Psoas muscle (tissue), 8 donors: ENCODE results near the gene PRKCA. TPM values are rescaled to one million over a fixed set of nuclear protein-coding genes. Genes with fewer than 3 reads are reported as not detected.

ENCODE experiments used
- ATAC-seq, 4 donors: fragments of 200-7000 bp; cut with Tn5 transposase; one replicate each; pipeline ENCODE4 v1.9.1; 2020; ENCODE audit warnings: moderate library complexity in 3 of 4, mild to moderate bottlenecking in 2 of 4
- DNase-seq, 2 donors: peaks; one replicate each; pipeline ENCODE4 v3.0.0-alpha.2; 2020
- H3K27ac ChIP-seq: fragments of 200-600 bp; one replicate; pipeline ENCODE4 v1.8.0; 2022
- H3K27me3 ChIP-seq, 3 donors: fragments of 200-600 bp in 1 of 3; one replicate each; pipeline versions ENCODE4 v1.6.1 to v1.8.0; 2013 to 2022; ENCODE audit warnings: low read length in 2 of 3, mild to moderate bottlenecking in 2 of 3, moderate library complexity in 1 of 3; ENCODE audit not compliant: insufficient read depth in 3 of 3
- H3K36me3 ChIP-seq, 2 donors: fragments of 200-600 bp in 1 of 2; one replicate each; pipeline versions ENCODE4 v1.6.1 to v1.8.0; 2013 to 2022; ENCODE audit warnings: low read depth in 1 of 2, mild to moderate bottlenecking in 1 of 2, moderate library complexity in 1 of 2; ENCODE audit not compliant: insufficient read depth in 1 of 2
- H3K4me1 ChIP-seq: fragments of 200-600 bp; one replicate; pipeline ENCODE4 v1.8.0; 2022
- H3K4me3 ChIP-seq: fragments of 200-600 bp; one replicate; pipeline ENCODE4 v1.8.0; 2022; ENCODE audit warnings: mild to moderate bottlenecking
- H3K9me3 ChIP-seq: fragments of 200-600 bp; one replicate; pipeline ENCODE4 v1.8.0; 2022
- CTCF ChIP-seq: fragments of 200-600 bp; IDR thresholded peaks from one replicate; pipeline ENCODE4 v1.8.0; 2022; ENCODE audit warnings: antibody characterized with exemption
- WGBS, 3 donors: extraction: QIAGEN DNeasy Blood & Tissue Kit; methylation state at CpG; one replicate each; pipeline versions ENCODE4 v1.1.6 to v1.1.7; 2013; 5-methylcytosine and 5-hydroxymethylcytosine counted together
- intact Hi-C, 2 donors: fragments of 100-400 bp; cut with DNase I; formaldehyde crosslinking; loops; one replicate each; pipeline versions ENCODE4 v1.11.0 to v1.14.2; 2022
- polyA plus RNA-seq, 3 donors: library from polyadenylated mRNA; stranded (reverse); fragments of 200-250 nt; gene quantifications; one replicate each; pipeline ENCODE4 v1.2.3, GENCODE V29; 2013
- total RNA-seq, 4 donors: library from RNA; stranded (reverse); fragmentation: NEBNext Ultra II Directional in 2 of 4; extraction: Animal tissue kit (Norgen Biotek cat#: 25700) in 2 of 4; gene quantifications; one replicate each; pipeline versions ENCODE4 v1.2.1 to v1.2.4, GENCODE V29; 2021 to 2023
- donor health status: healthy with polysubstance abuse.
- donor health status: DM: no; HTN: no; CAD: no; lungs with moderate emphysema.
- donor health status: Bipolar disorder and iron deficiency.
- donor health status: healthy.
- donor health status: DM: yes; HTN: yes; CAD: no.
- donor health status: DM: no; HTN: no; CAD: no.
- donor health status: DM: no; HTN: no; CAD: no.
- donor health status: DM: yes; HTN: yes; CAD: no.

Gene PRKCA
- total and polyA plus RNA-seq, 7 donors = 0.35 to 15.5 (median 8.2) TPM

GRCh38 chr17:66542967-66543520 lies 240.6 kb downstream of the PRKCA start:
- DNase-seq (no peak), ATAC-seq (no peak)
- Histone ChIP-seq H3K27ac (no peak overlapping the region), H3K9me3 (peaks cover 6% of the 10 kb centered on the region), H3K36me3 (no peaks in the 10 kb centered on the region), H3K27me3 (no peaks in the 10 kb centered on the region), H3K4me1 (no peaks in the 10 kb centered on the region), H3K4me3 (no peak overlapping the region)
- 93 to 99% (median 97%) methylated on average over 3 of the region's 3 CpGs for WGBS, 3 donors
- intact Hi-C loops = no loop called here
- TF ChIP-seq CTCF = no peak

- no peak for DNase-seq
- intact Hi-C loops = no loop called here
- 96 to 97% (median 97%) methylated on average over 2 of the region's 2 CpGs for WGBS, 3 donors
- Histone ChIP-seq H3K4me3 (no peak overlapping the region), H3K27me3 (no peaks in the 10 kb centered on the region), H3K27ac (no peak overlapping the region), H3K9me3 (peaks cover 6% of the 10 kb centered on the region), H3K4me1 (no peaks in the 10 kb centered on the region), H3K36me3 (no peaks in the 10 kb centered on the region)
- no peak for TF ChIP-seq CTCF
- no peak for ATAC-seq
Measured at GRCh38 chr17:66543526-66543925, 241.1 kb downstream of the PRKCA start.

- ATAC-seq (no peak), DNase-seq (no peak)
- H3K4me1 ChIP-seq = no peaks in the 10 kb centered on the region
- 81 to 90% (median 85%) methylated on average over 2 of the region's 2 CpGs for WGBS, 3 donors
- H3K27me3 ChIP-seq = no peaks in the 10 kb centered on the region
- H3K36me3 ChIP-seq = no peaks in the 10 kb centered on the region
- H3K9me3 ChIP-seq = peaks cover 6% of the 10 kb centered on the region
- H3K27ac ChIP-seq = no peak overlapping the region
- intact Hi-C loops = no loop called here
- H3K4me3 ChIP-seq = no peak overlapping the region
- TF ChIP-seq CTCF = no peak
Measured at GRCh38 chr17:66545918-66546317, 243.5 kb downstream of the PRKCA start.

- no peak for DNase-seq
- Histone ChIP-seq H3K4me3 (no peak overlapping the region), H3K36me3 (no peaks in the 10 kb centered on the region), H3K27ac (no peak overlapping the region), H3K4me1 (no peaks in the 10 kb centered on the region), H3K27me3 (no peaks in the 10 kb centered on the region), H3K9me3 (peaks cover 6% of the 10 kb centered on the region)
- intact Hi-C loops = no loop called here
- whole genome bisulfite sequencing, 3 donors = 81 to 88% (median 85%) methylated on average over 3 of the region's 3 CpGs
- no peak for TF ChIP-seq CTCF
- no peak for ATAC-seq
Measured at GRCh38 chr17:66547151-66547865, 244.9 kb downstream of the PRKCA start.
